NCI-H345 treated with DMSO at 0.1 percent for 48 hours (cell line): ENCODE measurements around the gene RGS9.
A peak's percentile ranks its signal among the peaks of the same experiment; 100 is the strongest.
"Not testable (repeated sequence)": the region's sequence is repeated elsewhere in the genome, so short reads cannot be mapped to it uniquely, and the experiment has no call there.

Experiments used
- DNase-seq: peaks from one replicate; lab custom pipeline; 2025; ENCODE audit not compliant: unreplicated experiment; lab: John Stamatoyannopoulos, UW

The RGS9 gene

GRCh38 chr17:65137021-65137939 lies at the start of gene RGS9:
Gene RGS9 (plus strand): TSS chr17:65137370. CDS start chr17:65137541, 171 bp downstream.
- peak; percentile 57 for DNase-seq

GRCh38 chr17:65088621-65089360 lies 48.4 kb upstream of the RGS9 start:
- DNase-seq = no peak

GRCh38 chr17:65092262-65092661 lies 44.9 kb upstream of the RGS9 start:
- no peak for DNase-seq

- DNase-seq = not testable (repeated sequence)
These were observed 44.3 kb upstream of the RGS9 start for GRCh38 chr17:65092721-65093356.

GRCh38 chr17:65093930-65094329 lies 43.2 kb upstream of the RGS9 start:
- DNase-seq = no peak

- no peak for DNase-seq
These were observed 41.7 kb upstream of the RGS9 start for GRCh38 chr17:65095465-65095864.

GRCh38 chr17:65096382-65096781 lies 40.8 kb upstream of the RGS9 start:
- not testable (repeated sequence) for DNase-seq

- no peak for DNase-seq
These were observed 40.1 kb upstream of the RGS9 start for GRCh38 chr17:65097110-65097509.

GRCh38 chr17:65099475-65099874 lies 37.7 kb upstream of the RGS9 start:
- no peak for DNase-seq

GRCh38 chr17:65099941-65100315 lies 37.2 kb upstream of the RGS9 start:
- DNase-seq = peak; percentile 49

GRCh38 chr17:65100316-65101140 lies 36.6 kb upstream of the RGS9 start:
- peak; percentile 74 for DNase-seq

GRCh38 chr17:65101371-65101770 lies 35.8 kb upstream of the RGS9 start:
- no peak for DNase-seq

GRCh38 chr17:65102235-65102634 lies 34.9 kb upstream of the RGS9 start:
- DNase-seq = no peak

GRCh38 chr17:65102788-65103187 lies 34.4 kb upstream of the RGS9 start:
- DNase-seq = no peak

GRCh38 chr17:65103431-65103830 lies 33.7 kb upstream of the RGS9 start:
- no peak for DNase-seq

- no peak for DNase-seq
These were observed 33.3 kb upstream of the RGS9 start for GRCh38 chr17:65103896-65104295.

GRCh38 chr17:65104541-65104940 lies 32.6 kb upstream of the RGS9 start:
- DNase-seq = no peak

- DNase-seq = no peak
These were observed 32.2 kb upstream of the RGS9 start for GRCh38 chr17:65104973-65105372.

- DNase-seq = no peak
These were observed 29.0 kb upstream of the RGS9 start for GRCh38 chr17:65108152-65108551.

GRCh38 chr17:65109543-65109942 lies 27.6 kb upstream of the RGS9 start:
- no peak for DNase-seq
